GM12878 (cell line): ENCODE measurements around the gene TK2. TPM values are rescaled to one million over a fixed set of nuclear protein-coding genes. Genes with fewer than 3 reads are reported as not detected.
"Not testable (repeated sequence)": the region's sequence is repeated elsewhere in the genome, so short reads cannot be mapped to it uniquely, and the experiment has no call there.

ENCODE experiments used
- ATAC-seq: fragments of 200-7000 bp; cut with Tn5 transposase; 3 replicates; pipeline ENCODE4 v1.9.1; 2020; ENCODE audit warnings: mild to moderate bottlenecking, moderate library complexity
- BruUV-seq: library from RNA; stranded (reverse); fragments of 400-500 nt; replicated peaks from 2 replicates; lab custom pipeline; 2021; lab: Mats Ljungman, UMichigan
- CTCF ChIA-PET: fragments of 300-600 bp; sonication (Branson Sonifier 250); formaldehyde crosslinking; extraction: SDS; loops from one replicate; lab custom pipeline; 2021; ENCODE audit warnings: inconsistent platforms; lab: Yijun Ruan, JAX
- POLR2A ChIA-PET: fragments of 350-600 bp; formaldehyde crosslinking; extraction: SDS; loops from one replicate; lab custom pipeline; 2021; ENCODE audit warnings: inconsistent platforms; lab: Charles Lee
- RAD21 ChIA-PET: fragments of 300-600 bp; sonication (Branson Sonifier 250); formaldehyde crosslinking; loops from one replicate; lab custom pipeline; 2023; ENCODE audit warnings: antibody characterized with exemption; ENCODE audit not compliant: unreplicated experiment; lab: Charles Lee
- SMC1A ChIA-PET: fragments of 300-600 bp; sonication (Branson Sonifier 250); formaldehyde crosslinking; loops from one replicate; lab custom pipeline; 2023; ENCODE audit not compliant: unreplicated experiment, uncharacterized antibody; lab: Charles Lee
- DNase-seq: peaks from one replicate; pipeline ENCODE4 v3.0.0-alpha.2; 2011; ENCODE audit warnings: low read depth, low spot score
- FAIRE-seq: peaks from 3 replicates; lab custom pipeline; 2011; peaks lifted over from hg19 to GRCh38; lab: Jason Lieb, UNC
- H2AFZ ChIP-seq: 2 replicates; pipeline ENCODE4 v1.6.0; 2011; ENCODE audit warnings: low read depth, low read length, control low read depth; ENCODE audit not compliant: control insufficient read depth
- H3K27ac ChIP-seq: 2 replicates; pipeline ENCODE4 v1.5.1; 2011; ENCODE audit warnings: control low read depth; ENCODE audit not compliant: control insufficient read depth, insufficient read depth
- H3K27me3 ChIP-seq, 2 experiments: replicated peaks in 1 of 2; 2 replicates each; pipeline versions ENCODE4 v1.6.0 to v1.6.1; 2011; ENCODE audit warnings: low read length in 1 of 2; ENCODE audit not compliant: control insufficient read depth in 2 of 2, insufficient read depth in 2 of 2
- H3K36me3 ChIP-seq, 2 experiments: 2 replicates each; pipeline ENCODE4 v1.5.1; 2011; ENCODE audit warnings: low read length in 1 of 2; ENCODE audit not compliant: control insufficient read depth in 2 of 2, insufficient read depth in 2 of 2
- H3K4me1 ChIP-seq: 2 replicates; pipeline ENCODE4 v1.6.1; 2011; ENCODE audit warnings: mild to moderate bottlenecking, low read length, moderate library complexity, mixed read lengths; ENCODE audit not compliant: control insufficient read depth, insufficient read depth
- H3K4me2 ChIP-seq: 2 replicates; pipeline ENCODE4 v1.6.0; 2011; ENCODE audit warnings: control low read depth; ENCODE audit not compliant: control insufficient read depth, insufficient read depth
- H3K4me3 ChIP-seq: fragments of 200-600 bp; sonication (generic); 2 replicates; pipeline ENCODE4 v1.5.1; 2016
- H3K79me2 ChIP-seq: 2 replicates; pipeline ENCODE4 v1.6.0; 2011; ENCODE audit warnings: low read length; ENCODE audit not compliant: control insufficient read depth, insufficient read depth
- H3K9ac ChIP-seq: 2 replicates; pipeline ENCODE4 v1.8.0; 2011; ENCODE audit warnings: low read length, control low read depth, mixed read lengths; ENCODE audit not compliant: control insufficient read depth, insufficient read depth
- H3K9me3 ChIP-seq: replicated peaks from 3 replicates; pipeline ENCODE4 v1.5.1; 2011; ENCODE audit warnings: mild to moderate bottlenecking, low read length; ENCODE audit not compliant: control insufficient read depth, insufficient read depth
- H4K20me1 ChIP-seq: 2 replicates; pipeline ENCODE4 v1.6.0; 2011; ENCODE audit not compliant: control insufficient read depth, insufficient read depth
- IKZF2 ChIP-seq, 2 experiments: fragments of 450-650 bp; IDR thresholded peaks; 2 replicates each; pipeline ENCODE4 v1.6.1; 2017; ENCODE audit warnings: mild to moderate bottlenecking in 2 of 2, moderate library complexity in 2 of 2
- WGBS: methylation state at CpG from one replicate; pipeline ENCODE4 v1.1.6; 2016; ENCODE audit warnings: low lambda C conversion rate; ENCODE audit not compliant: insufficient replicate concordance, insufficient coverage; ENCODE audit errors: missing lambda C conversion rate; 5-methylcytosine and 5-hydroxymethylcytosine counted together
- in situ Hi-C: fragments of 300-500 bp; cut with MboI; formaldehyde crosslinking; loops from 9 replicates; pipeline ENCODE4 v1.14.3; 2018; ENCODE audit warnings: mixed read lengths
- intact Hi-C: fragments of 100-400 bp; cut with micrococcal nuclease; formaldehyde crosslinking; loops from one replicate; pipeline ENCODE4 v1.14.2; 2022; ENCODE audit not compliant: unreplicated experiment
- polyA plus RNA-seq, 11 experiments: library from polyadenylated mRNA; depleted of rRNA in 4 of 11; unstranded in 6 of 11; stranded (reverse) in 5 of 11; fragments of >200 nt; fragmentation: Nextera tagmentation in 4 of 11; fragmentation: Illumina TruSeq in 1 of 11; extraction: Ambion mirVana in 4 of 11; extraction: Trizol in 1 of 11; gene quantifications; 1 replicate in 1 of 11; 2 replicates in 10 of 11; pipeline versions ENCODE4 v1.2.1 to v1.2.3, GENCODE V29; 2011 to 2016; ENCODE audit warnings: inconsistent platforms in 2 of 11, missing spikeins in 2 of 11, low read depth in 1 of 11
- total RNA-seq, 4 experiments: library from RNA; depleted of rRNA in 3 of 4; stranded (reverse); fragments of >200 nt in 3 of 4; fragmentation: Illumina TruSeq in 1 of 4; extraction: Trizol in 1 of 4; gene quantifications; 2 replicates each; pipeline versions ENCODE4 v1.2.1 to v1.2.3, GENCODE V29; 2013 to 2021

Gene TK2
- total and polyA plus RNA-seq, 10 of the 15 experiments (the other 5 are each of a cell fraction or from before 2014, with no cell fraction given) = 1.3 to 12.4 (median 3.0) TPM

DNA sequence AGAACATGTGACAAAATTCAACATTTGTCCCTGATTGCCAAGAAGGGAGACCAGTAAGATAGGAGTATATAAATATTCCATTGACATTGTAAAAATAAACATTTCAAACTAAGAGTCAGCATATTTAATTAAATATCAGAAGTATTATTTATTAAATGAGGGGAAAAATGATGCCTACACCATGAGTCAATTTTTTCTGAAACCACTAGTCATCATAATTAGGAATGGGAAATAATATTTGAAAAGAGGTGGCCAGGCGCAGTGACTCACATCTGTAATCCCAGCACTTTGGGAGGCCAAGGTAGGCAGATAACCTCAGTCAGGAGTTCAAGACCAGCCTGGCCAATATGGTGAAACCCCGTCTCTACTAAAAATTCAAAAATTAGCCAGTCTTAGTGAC, 18.4 kb upstream of the TK2 start:
- POLR2A ChIA-PET = no interaction called here
- intact Hi-C loops (no loop called here), in situ Hi-C loops (no loop called here)
- Histone ChIP-seq H2AFZ (no peak overlapping the region), H4K20me1 (no peaks in the 10 kb centered on the region)
- SMC1A ChIA-PET = interaction anchor here (0.8 kb wide), 1 partner anchor 8 kb away, joined by 3 read pairs; no protein-coding TSS in a partner anchor
- RAD21 ChIA-PET = interaction anchor here (1.5 kb wide), 1 partner anchor 9 kb away, joined by 3 read pairs; no protein-coding TSS in a partner anchor
- TF ChIP-seq IKZF2 (IDR thresholded peaks at IDR 0.05) = no peak
- TF ChIP-seq, all 136 proteins: peak for 0
- FAIRE-seq (no peak), DNase-seq (no peak), ATAC-seq (no peak)
- 58% methylated on average over 2 of the region's 2 CpGs for WGBS
- H3K36me3 ChIP-seq = peaks cover 2 to 4% of the 10 kb centered on the region in 2 experiments; a peak in 2 of 4 replicates
- H3K4me3 ChIP-seq = no peak overlapping the region
- H3K79me2 ChIP-seq = no peaks in the 10 kb centered on the region
- H3K27ac ChIP-seq = no peak overlapping the region
- no peaks in the 10 kb centered on the region for H3K9me3 ChIP-seq
- CTCF ChIA-PET = no interaction called here
- H3K4me1 ChIP-seq = no peaks in the 10 kb centered on the region
- H3K4me2 ChIP-seq = no peak overlapping the region
- H3K9ac ChIP-seq = no peak overlapping the region
- no peaks in the 10 kb centered on the region for H3K27me3 ChIP-seq
- no TSS peak for BruUV-seq

DNA sequence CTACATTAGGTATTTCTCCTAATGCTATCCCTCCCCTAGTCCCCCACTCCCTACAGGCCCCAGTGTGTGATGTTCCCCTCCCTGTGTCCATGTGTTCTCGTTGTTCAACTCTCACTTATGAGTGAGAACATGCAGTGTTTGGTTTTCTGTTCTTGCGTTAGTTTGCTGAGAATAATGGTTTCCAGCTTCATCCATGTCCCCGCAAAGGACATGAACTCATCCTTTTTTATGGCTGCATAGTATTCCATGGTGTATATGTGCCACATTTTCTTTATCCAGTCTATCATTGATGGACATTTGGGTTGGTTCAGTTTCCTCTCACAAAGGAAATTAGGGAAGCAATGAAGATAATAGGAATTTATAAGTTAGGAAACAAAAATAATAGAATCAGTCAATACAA, 17.3 kb upstream of the TK2 start:
- BruUV-seq, H3K27me3 ChIP-seq, ATAC-seq, H3K36me3 ChIP-seq, H3K4me2 ChIP-seq, intact Hi-C loops, H4K20me1 ChIP-seq, H3K27ac ChIP-seq, H2AFZ ChIP-seq, in situ Hi-C loops, POLR2A ChIA-PET, H3K9ac ChIP-seq, RAD21 ChIA-PET, H3K4me3 ChIP-seq, CTCF ChIA-PET, FAIRE-seq, H3K79me2 ChIP-seq, H3K9me3 ChIP-seq, H3K4me1 ChIP-seq, DNase-seq, SMC1A ChIA-PET: not testable (repeated sequence)
- 90% methylated on average over 2 of the region's 3 CpGs for WGBS
